Activated CD8-positive, alpha-beta memory T cell treated with anti-CD3 and anti-CD28 coated beads for 48 hours (primary cell): ENCODE results near the gene IMMT.
A peak's percentile ranks its signal among the peaks of the same experiment; 100 is the strongest.
"Not testable (repeated sequence)": the region's sequence is repeated elsewhere in the genome, so short reads cannot be mapped to it uniquely, and the experiment has no call there.

ENCODE experiments used
- DNase-seq, 3 experiments: peaks; one replicate each; pipeline ENCODE4 v3.0.0-alpha.2; 2020; ENCODE audit warnings: low read depth in 2 of 3, low spot score in 2 of 3

IMMT gene

DNA sequence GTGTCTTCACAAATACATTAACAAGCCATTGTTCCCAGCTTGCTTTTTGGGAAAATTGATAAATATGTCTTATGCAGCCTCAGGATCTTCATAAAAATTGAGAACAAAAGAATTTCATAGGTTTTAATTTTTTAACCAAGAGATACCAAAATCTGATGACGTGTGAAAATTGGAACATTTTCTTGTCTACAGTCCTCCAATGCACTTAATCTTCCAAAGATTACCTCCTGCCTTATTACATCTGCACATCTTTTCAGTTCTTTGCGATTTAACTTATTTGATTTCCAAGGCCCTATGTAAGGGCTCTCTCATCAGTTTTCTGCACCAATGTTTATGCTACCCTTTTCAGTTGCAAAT lies 7.1 kb upstream of the IMMT start:
- DNase-seq: no peak

DNA sequence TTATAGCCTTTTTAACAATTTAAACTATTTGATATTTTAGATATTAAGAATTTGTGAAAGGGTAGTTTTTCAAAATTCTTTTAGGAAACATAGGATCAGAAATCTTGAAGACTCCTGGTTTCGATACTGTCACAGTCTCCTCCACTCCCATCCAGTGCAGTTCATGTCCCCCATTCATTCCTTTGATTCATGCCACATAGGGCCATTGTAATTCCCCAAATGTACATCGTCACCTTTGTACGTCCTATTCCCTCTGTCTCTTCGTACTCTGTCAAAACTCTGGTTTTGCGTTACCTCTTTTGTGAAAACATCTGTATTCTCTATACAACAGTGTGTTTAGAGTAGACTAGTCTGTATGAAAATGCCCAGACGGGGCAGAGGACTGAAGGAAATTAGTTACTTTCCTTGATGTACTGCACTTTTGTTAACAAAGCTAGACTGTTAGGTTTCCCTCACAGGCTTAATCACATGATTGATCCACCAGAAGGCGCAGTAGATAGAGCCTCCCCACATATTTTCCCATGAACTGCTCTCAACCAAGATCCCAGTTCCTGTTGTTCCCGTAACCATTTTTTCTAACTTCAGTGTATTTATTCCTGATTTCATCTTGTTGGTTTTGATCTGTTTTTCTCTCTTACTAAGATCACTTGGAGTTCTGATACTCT lies 6.5 kb upstream of the IMMT start:
- DNase-seq: no peak

DNA sequence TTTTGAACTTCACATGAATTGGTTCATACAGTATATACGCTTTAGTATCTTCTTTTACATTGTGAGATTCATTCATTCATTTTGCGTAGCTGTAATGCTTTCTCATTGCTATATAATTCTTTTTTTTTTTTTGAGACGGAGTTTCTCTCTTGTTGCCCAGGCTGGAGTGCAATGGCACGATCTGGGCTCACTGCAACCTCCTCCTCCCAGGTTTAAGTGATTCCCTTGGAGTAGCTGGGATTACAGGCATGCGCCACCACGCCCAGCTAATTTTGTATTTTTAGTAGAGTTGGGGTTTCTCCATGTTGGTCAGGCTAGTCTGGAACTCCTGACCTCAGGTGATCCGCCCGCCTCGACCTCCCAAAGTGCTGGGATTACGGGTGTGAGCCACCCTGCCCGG lies 5.3 kb upstream of the IMMT start:
- DNase-seq: not testable (repeated sequence)

GRCh38 chr2:86199834-86200177 lies 4.5 kb upstream of the IMMT start:
- no peak for DNase-seq

GRCh38 chr2:86195808-86196387 lies 636 bp upstream of the IMMT start:
- no peak for DNase-seq

- peak in 1 of 3 experiments; percentile 79 for DNase-seq
These were observed 559 bp downstream of the IMMT start for GRCh38 chr2:86194751-86195054.

GRCh38 chr2:86193901-86194567 lies 1.2 kb downstream of the IMMT start:
- no peak for DNase-seq

DNA sequence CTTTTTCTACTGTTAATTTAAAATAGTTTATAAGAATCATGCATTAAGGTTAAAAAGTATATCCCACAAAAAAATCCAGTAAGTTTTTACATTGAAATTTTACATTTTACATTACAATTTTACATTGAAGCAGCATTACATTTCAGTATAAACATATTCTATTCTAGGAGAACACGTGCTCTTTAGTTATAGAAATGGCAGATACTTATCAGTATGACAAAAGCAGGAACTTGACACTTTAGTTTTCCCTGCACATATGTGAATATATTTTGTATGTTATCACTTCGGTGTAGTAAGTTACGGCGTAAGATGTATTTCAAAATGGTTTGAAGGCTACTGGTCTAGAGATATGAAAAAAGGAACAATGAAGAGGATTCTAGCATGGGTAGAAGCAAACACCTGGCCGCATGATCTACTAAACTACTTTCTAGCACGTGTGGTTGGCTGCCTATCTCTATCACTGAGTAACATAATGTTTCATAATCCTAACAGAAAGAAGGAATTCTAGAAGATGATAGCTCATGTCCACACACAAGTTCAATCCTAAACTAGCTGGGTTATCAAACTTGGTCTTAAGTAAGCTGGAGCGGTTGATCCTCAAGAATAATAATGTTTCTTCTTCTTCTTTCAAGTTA lies 5.4 kb downstream of the IMMT start:
- DNase-seq: no peak

DNA sequence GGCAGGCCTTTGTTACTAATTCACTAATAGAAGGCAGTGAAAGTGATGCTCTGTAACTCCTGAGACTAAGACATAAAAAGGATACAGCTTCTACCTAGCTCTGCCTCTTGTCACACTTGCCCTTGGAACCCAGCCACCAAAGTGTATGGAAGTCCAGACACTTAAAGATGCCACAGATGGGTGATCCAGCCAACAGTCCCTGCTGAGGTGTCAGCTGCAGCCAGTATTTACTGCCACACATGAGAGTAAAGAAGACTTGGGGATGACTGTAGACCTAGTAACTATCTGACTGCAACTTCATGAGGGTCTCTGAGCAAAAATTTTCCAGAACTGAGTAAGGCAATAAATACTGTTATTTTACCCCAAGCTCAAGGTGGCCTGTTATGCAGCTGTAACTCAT lies 8.8 kb downstream of the IMMT start:
- no peak for DNase-seq

GRCh38 chr2:86185517-86186212 lies 9.6 kb downstream of the IMMT start:
- no peak for DNase-seq

DNA sequence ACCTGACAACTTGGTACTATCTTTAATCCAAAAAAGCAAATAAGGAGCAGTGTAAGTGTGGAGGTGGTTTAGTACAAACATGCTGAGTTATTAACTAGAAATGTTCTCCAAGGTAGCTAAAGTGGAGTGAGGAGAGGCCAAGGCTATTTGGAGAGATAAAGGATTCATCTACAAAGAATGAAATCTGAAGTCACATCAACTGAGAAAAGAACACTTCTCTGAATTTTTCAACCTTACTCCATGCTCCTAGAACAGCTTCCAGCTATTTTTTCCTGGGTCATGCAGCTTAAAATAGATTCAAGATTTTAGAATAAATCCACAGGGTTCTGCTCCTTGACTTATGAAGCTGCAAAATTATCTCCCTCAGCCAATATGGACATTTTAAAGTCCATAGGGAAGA lies 18.7 kb downstream of the IMMT start:
- DNase-seq: no peak

- no peak for DNase-seq
These were observed 19.4 kb downstream of the IMMT start for GRCh38 chr2:86175828-86176227.

- no peak for DNase-seq
These were observed 20.8 kb downstream of the IMMT start for GRCh38 chr2:86174445-86174844.

- no peak for DNase-seq
These were observed 22.7 kb downstream of the IMMT start for GRCh38 chr2:86172610-86173009.

DNA sequence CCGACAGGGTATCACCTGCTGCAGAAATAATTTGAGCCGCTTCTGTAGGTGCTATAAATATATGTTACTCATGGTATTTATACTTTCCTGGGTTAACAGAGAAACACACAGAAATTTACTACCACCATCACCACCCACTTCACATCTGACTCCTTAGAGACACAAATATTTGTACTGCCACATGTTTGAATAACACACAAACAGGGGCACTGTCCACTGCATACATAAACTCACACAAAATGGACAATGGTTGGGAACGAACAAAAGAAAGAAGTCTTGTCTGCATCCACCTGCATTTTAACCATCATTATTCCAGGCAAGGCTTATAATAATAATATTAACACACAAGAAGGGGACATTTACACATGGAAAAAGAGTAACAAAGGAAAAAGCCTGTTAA lies 24.0 kb downstream of the IMMT start:
- DNase-seq: no peak

DNA sequence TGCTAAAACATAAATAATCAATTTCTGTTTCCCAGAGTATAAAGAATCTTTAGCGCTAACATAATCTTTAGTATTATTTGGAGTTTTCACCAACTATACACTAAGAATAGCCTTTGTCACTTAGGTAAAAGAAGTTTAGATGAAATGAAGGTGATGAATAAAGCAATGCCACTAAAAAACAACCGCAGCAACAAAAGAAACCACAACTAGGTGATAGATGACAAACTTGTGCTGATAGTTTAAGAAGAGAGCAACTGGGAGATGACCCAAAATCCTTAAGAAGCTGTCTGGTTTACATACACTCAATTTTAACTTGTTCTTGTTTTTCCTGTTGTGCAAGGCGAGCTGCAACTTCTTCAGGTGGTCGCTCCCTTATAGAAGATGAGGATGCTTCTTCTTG lies 24.8 kb downstream of the IMMT start:
- no peak for DNase-seq

DNA sequence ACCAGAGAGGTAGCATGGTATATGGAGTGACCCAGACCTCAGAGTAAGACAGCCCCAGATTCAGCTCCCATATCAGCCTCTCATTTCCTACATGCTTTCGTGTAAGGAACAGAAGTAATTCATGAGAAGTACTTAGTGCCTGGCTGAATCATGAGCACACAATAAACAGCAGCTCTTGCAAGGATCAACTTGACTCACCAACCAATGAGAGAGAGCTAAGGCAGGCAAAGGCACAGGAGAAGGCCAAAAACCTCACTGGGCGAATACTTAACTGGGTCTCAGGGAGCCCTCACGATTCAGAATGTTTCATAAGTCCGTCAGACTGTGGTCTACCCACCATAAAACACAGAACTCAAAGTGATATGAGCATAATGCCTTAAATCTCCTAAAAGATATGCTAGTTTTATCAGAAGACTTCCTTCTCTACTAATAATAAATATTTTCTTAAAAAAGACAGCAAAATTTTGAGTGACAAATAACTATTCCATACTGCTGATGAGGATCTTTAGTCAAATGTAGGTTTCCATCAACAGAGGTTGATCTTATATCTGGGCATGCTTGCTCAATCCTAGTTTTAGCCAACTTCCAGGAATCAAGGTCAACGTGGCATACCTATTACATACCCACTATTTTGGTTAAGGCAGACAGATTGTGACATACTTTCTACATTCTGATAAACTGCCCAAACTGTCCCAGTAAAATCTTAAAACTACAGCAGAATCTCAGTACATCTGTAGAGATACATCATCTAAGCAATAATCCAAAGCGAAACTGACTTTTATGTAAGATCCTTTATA lies 34.9 kb downstream of the IMMT start:
- no peak for DNase-seq

GRCh38 chr2:86158286-86158685 lies 37.0 kb downstream of the IMMT start:
- no peak for DNase-seq

- no peak for DNase-seq
These were observed 38.2 kb downstream of the IMMT start for GRCh38 chr2:86157009-86157556.

DNA sequence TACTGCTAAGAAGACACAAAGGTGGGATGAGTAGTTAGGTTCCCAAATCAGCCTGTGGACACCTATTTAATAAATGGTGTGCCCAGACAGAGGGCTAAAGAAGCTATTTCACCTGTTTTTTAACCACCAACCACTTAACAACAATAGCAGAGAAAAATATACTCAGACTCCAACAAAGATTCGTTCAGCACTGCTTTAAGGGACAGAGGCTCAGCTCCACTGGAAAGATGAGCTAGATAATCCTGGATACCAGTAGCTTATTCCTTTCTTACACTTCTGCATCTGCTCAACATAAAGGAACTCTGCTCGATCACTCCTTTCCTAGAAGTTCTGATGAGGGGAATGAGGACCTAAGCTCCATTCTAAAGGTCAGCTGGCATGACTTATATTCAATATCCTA lies 44.8 kb downstream of the IMMT start:
- DNase-seq: no peak

DNA sequence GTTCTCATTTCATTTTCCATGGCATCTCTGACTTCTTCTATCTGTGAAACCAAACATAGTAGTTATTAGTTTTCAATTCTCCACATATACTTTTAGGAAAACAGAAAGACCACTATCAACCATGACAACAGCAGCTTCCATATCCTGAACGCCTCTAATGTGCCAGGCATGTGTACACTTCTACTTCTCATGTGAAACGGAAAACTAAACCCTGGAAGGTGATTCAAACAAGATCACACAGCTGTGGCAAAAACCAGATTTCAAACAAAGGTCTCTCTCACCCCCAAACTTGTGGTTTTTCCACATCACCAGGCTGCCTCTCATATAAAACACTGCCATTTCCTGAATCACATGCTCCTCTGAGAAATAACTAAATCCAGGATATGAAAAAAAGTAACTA lies 47.5 kb downstream of the IMMT start:
- no peak for DNase-seq
